Kasumi-1 (cell line): Measurements from ENCODE around the gene MLF2.

Experiments
- DNase-seq, 2 experiments: peaks; one replicate each; lab custom pipeline; 2025; lab: John Stamatoyannopoulos, UW

MLF2 gene

GRCh38 chr12:6778574-6779550 is 25.9 kb upstream of the MLF2 start:
- peak; percentile 55 to 67 for DNase-seq

- no peak for DNase-seq
Measured at GRCh38 chr12:6778217-6778573, 25.3 kb upstream of the MLF2 start.

- no peak for DNase-seq
Measured at GRCh38 chr12:6777386-6777785, 24.4 kb upstream of the MLF2 start.

- no peak for DNase-seq
Measured at GRCh38 chr12:6775185-6776174, 22.5 kb upstream of the MLF2 start.

- DNase-seq, result no peak
Measured at GRCh38 chr12:6774499-6775062, 21.6 kb upstream of the MLF2 start.

GRCh38 chr12:6773590-6774351 is 20.8 kb upstream of the MLF2 start:
- no peak for DNase-seq

- DNase-seq, result no peak
Measured at GRCh38 chr12:6772726-6773589, 20.0 kb upstream of the MLF2 start.

- no peak for DNase-seq
Measured at GRCh38 chr12:6772331-6772695, 19.4 kb upstream of the MLF2 start, which contains the start of gene LAG3. Gene LAG3, plus strand, starts transcription at chr12:6772520. Its CDS starts 333 bp downstream, at chr12:6772853.

- DNase-seq, result no peak
Measured at GRCh38 chr12:6771509-6772330, 18.8 kb upstream of the MLF2 start.

GRCh38 chr12:6771091-6771495 is 18.2 kb upstream of the MLF2 start:
- peak; percentile 56 to 59 for DNase-seq

- no peak for DNase-seq
Measured at GRCh38 chr12:6770600-6770999, 17.7 kb upstream of the MLF2 start.

GRCh38 chr12:6770094-6770493 is 17.2 kb upstream of the MLF2 start:
- DNase-seq, result no peak

GRCh38 chr12:6769666-6770065 is 16.7 kb upstream of the MLF2 start:
- DNase-seq, result no peak

GRCh38 chr12:6768990-6769389 is 16.0 kb upstream of the MLF2 start:
- DNase-seq, result no peak

- DNase-seq, result no peak
Measured at GRCh38 chr12:6768437-6768914, 15.5 kb upstream of the MLF2 start.

- DNase-seq, result no peak
Measured at GRCh38 chr12:6767353-6768319, 14.7 kb upstream of the MLF2 start.

GRCh38 chr12:6766651-6767349 is 13.9 kb upstream of the MLF2 start:
- no peak for DNase-seq
